H7 (cell line): ENCODE results near the gene HS1BP3. TPM values are rescaled to one million over a fixed set of nuclear protein-coding genes. Genes with fewer than 3 reads are reported as not detected.
A peak's percentile ranks its signal among the peaks of the same experiment; 100 is the strongest.

ENCODE experiments used
- DNase-seq: peaks from one replicate; pipeline ENCODE4 v3.0.0; 2012
- H3K27me3 ChIP-seq: 2 replicates; pipeline ENCODE4 v1.6.0; 2011; ENCODE audit warnings: mild to moderate bottlenecking, low read length; ENCODE audit not compliant: control insufficient read depth, insufficient read depth
- H3K36me3 ChIP-seq: replicated peaks from 2 replicates; pipeline ENCODE4 v1.5.1; 2011; ENCODE audit warnings: low read length; ENCODE audit not compliant: control insufficient read depth, insufficient read depth
- H3K4me3 ChIP-seq: 2 replicates; pipeline ENCODE4 v1.5.1; 2011; ENCODE audit warnings: low read depth, mild to moderate bottlenecking, control low read depth, low read length, moderate library complexity; ENCODE audit not compliant: insufficient read depth
- total RNA-seq: library from RNA; depleted of rRNA; stranded (reverse); fragments of >200 nt; shearing (Covaris generic); gene quantifications from 2 replicates; pipeline ENCODE4 v1.2.3, GENCODE V29; 2014

Gene HS1BP3
- total RNA-seq, 1 experiment from 2014 or later: 30.2 TPM

- no peaks in the 10 kb centered on the region; the same call in none of the 2 replicates for H3K36me3 ChIP-seq
- DNase-seq: no peak
- H3K4me3 ChIP-seq: no peak overlapping the region
- H3K27me3 ChIP-seq: peaks cover 6% of the 10 kb centered on the region; the same call in 1 of the 2 replicates
Observed at GRCh38 chr2:20678780-20679179, 27.9 kb upstream of the HS1BP3 start.

GRCh38 chr2:20678086-20678395 lies 27.1 kb upstream of the HS1BP3 start:
- Histone ChIP-seq H3K4me3 (no peak overlapping the region), H3K27me3 (peaks cover 12% of the 10 kb centered on the region; the same call in 1 of the 2 replicates), H3K36me3 (no peaks in the 10 kb centered on the region; the same call in none of the 2 replicates)
- no peak for DNase-seq

- Histone ChIP-seq H3K27me3 (peaks cover 16% of the 10 kb centered on the region; the same call in 1 of the 2 replicates), H3K4me3 (no peak overlapping the region), H3K36me3 (no peaks in the 10 kb centered on the region; the same call in none of the 2 replicates)
- DNase-seq: peak; percentile 59
Observed at GRCh38 chr2:20677301-20678085, 26.6 kb upstream of the HS1BP3 start.

GRCh38 chr2:20676353-20677215 lies 25.7 kb upstream of the HS1BP3 start:
- Histone ChIP-seq H3K4me3 (no peak overlapping the region), H3K36me3 (no peaks in the 10 kb centered on the region), H3K27me3 (peaks cover 21% of the 10 kb centered on the region; the same call in 1 of the 2 replicates)
- DNase-seq: peak; percentile 53

- H3K36me3 ChIP-seq: no peaks in the 10 kb centered on the region
- peak; percentile 79 for DNase-seq
- H3K27me3 ChIP-seq: peaks cover 28% of the 10 kb centered on the region; the same call in 1 of the 2 replicates
- no peak overlapping the region for H3K4me3 ChIP-seq
Observed at GRCh38 chr2:20675701-20676352, 24.9 kb upstream of the HS1BP3 start.

GRCh38 chr2:20674974-20675679 lies 24.2 kb upstream of the HS1BP3 start:
- Histone ChIP-seq H3K4me3 (no peak overlapping the region), H3K36me3 (no peaks in the 10 kb centered on the region), H3K27me3 (peaks cover 35% of the 10 kb centered on the region; the same call in 1 of the 2 replicates)
- peak; percentile 28 for DNase-seq

- Histone ChIP-seq H3K27me3 (peaks cover 42% of the 10 kb centered on the region), H3K36me3 (no peaks in the 10 kb centered on the region), H3K4me3 (no peak overlapping the region)
- DNase-seq: no peak
Observed at GRCh38 chr2:20674309-20674965, 23.5 kb upstream of the HS1BP3 start.

- Histone ChIP-seq H3K4me3 (no peak overlapping the region), H3K36me3 (no peaks in the 10 kb centered on the region), H3K27me3 (peaks cover 48% of the 10 kb centered on the region)
- peak; percentile 61 for DNase-seq
Observed at GRCh38 chr2:20673686-20674308, 22.9 kb upstream of the HS1BP3 start.

GRCh38 chr2:20672201-20672951 lies 21.5 kb upstream of the HS1BP3 start:
- Histone ChIP-seq H3K4me3 (peak overlapping the region; percentile 2; the same call in 1 of the 2 replicates), H3K27me3 (peaks cover 63% of the 10 kb centered on the region), H3K36me3 (no peaks in the 10 kb centered on the region)
- peak; percentile 88 for DNase-seq

GRCh38 chr2:20671736-20672080 lies 20.8 kb upstream of the HS1BP3 start:
- DNase-seq: peak; percentile 51
- no peak overlapping the region for H3K4me3 ChIP-seq

GRCh38 chr2:20671036-20671735 lies 20.3 kb upstream of the HS1BP3 start:
- Histone ChIP-seq H3K36me3 (no peaks in the 10 kb centered on the region), H3K27me3 (peaks cover 70% of the 10 kb centered on the region), H3K4me3 (no peak overlapping the region)
- no peak for DNase-seq

More at GRCh38 chr2:20671736-20672080, 20.8 kb upstream of the HS1BP3 start:
- Histone ChIP-seq H3K36me3 (no peaks in the 10 kb centered on the region), H3K27me3 (peaks cover 65% of the 10 kb centered on the region)

- Histone ChIP-seq H3K27me3 (peaks cover 76% of the 10 kb centered on the region), H3K4me3 (no peak overlapping the region), H3K36me3 (no peaks in the 10 kb centered on the region)
- DNase-seq: peak; percentile 82
Observed at GRCh38 chr2:20670315-20671035, 19.6 kb upstream of the HS1BP3 start.
